ENCODE measurements around the gene SLC36A1. TPM values are rescaled to one million over a fixed set of nuclear protein-coding genes. Genes with fewer than 3 reads are reported as not detected.

Gene SLC36A1
- total RNA-seq, 4 donors from 2014 or later, result 4.5 to 7.5 (median 5.9) TPM

- Histone ChIP-seq H3K4me3 (replicated peaks in 1 of 3) (no peak overlapping the region), H3K27me3 (no peaks in the 10 kb centered on the region), H3K27ac (no peak overlapping the region), H3K36me3 (no peaks in the 10 kb centered on the region), H3K9me3 (no peaks in the 10 kb centered on the region), H3K4me1 (no peaks in the 10 kb centered on the region)
- WGBS, 2 donors, result 68 to 76% methylated on average over 2 of the region's 2 CpGs
- no peak for DNase-seq
- intact Hi-C loops (cut with DNase I), result no loop called here
- TF ChIP-seq CTCF (IDR thresholded peaks at IDR 0.05) (no peak), POLR2A (IDR thresholded peaks at IDR 0.05) (no peak)
Measured at GRCh38 chr5:151427258-151427657, 20.1 kb upstream of the SLC36A1 start.

GRCh38 chr5:151430731-151431130 lies 16.7 kb upstream of the SLC36A1 start:
- DNase-seq, result no peak
- intact Hi-C loops (cut with DNase I), result no loop called here

GRCh38 chr5:151431666-151432065 lies 15.7 kb upstream of the SLC36A1 start:
- Histone ChIP-seq H3K4me3 (replicated peaks in 1 of 3) (no peak overlapping the region), H3K4me1 (no peaks in the 10 kb centered on the region), H3K27me3 (no peaks in the 10 kb centered on the region), H3K36me3 (no peaks in the 10 kb centered on the region), H3K27ac (no peak overlapping the region), H3K9me3 (no peaks in the 10 kb centered on the region)
- intact Hi-C loops (cut with DNase I), result no loop called here
- DNase-seq, result no peak
- TF ChIP-seq POLR2A (IDR thresholded peaks at IDR 0.05), result no peak
- no peak for TF ChIP-seq CTCF (IDR thresholded peaks at IDR 0.05)
- WGBS, 2 donors, result 80 to 84% methylated on average over 6 of the region's 6 CpGs

More at GRCh38 chr5:151430731-151431130, 16.7 kb upstream of the SLC36A1 start:
- TF ChIP-seq CTCF (IDR thresholded peaks at IDR 0.05) (no peak), POLR2A (IDR thresholded peaks at IDR 0.05) (no peak)
- no peaks in the 10 kb centered on the region for H3K4me1 ChIP-seq
- no peaks in the 10 kb centered on the region for H3K36me3 ChIP-seq
- H3K27me3 ChIP-seq, result no peaks in the 10 kb centered on the region
- H3K4me3 ChIP-seq (replicated peaks in 1 of 3), result no peak overlapping the region
- H3K27ac ChIP-seq, result no peak overlapping the region
- WGBS, 2 donors, result 92 to 96% methylated on average over 1 of the region's 1 CpG
- H3K9me3 ChIP-seq, result no peaks in the 10 kb centered on the region

GRCh38 chr5:151432210-151432609 lies 15.2 kb upstream of the SLC36A1 start:
- Histone ChIP-seq H3K27ac (no peak overlapping the region), H3K36me3 (no peaks in the 10 kb centered on the region), H3K4me1 (no peaks in the 10 kb centered on the region), H3K9me3 (no peaks in the 10 kb centered on the region), H3K4me3 (replicated peaks in 1 of 3) (no peak overlapping the region), H3K27me3 (no peaks in the 10 kb centered on the region)
- intact Hi-C loops (cut with DNase I), result no loop called here
- TF ChIP-seq POLR2A (IDR thresholded peaks at IDR 0.05) (no peak), CTCF (IDR thresholded peaks at IDR 0.05) (no peak)
- DNase-seq, result no peak
- WGBS, 2 donors, result 93 to 96% methylated on average over 3 of the region's 3 CpGs

- TF ChIP-seq CTCF (IDR thresholded peaks at IDR 0.05) (no peak), POLR2A (IDR thresholded peaks at IDR 0.05) (no peak)
- no peaks in the 10 kb centered on the region for H3K36me3 ChIP-seq
- no peaks in the 10 kb centered on the region for H3K4me1 ChIP-seq
- no peaks in the 10 kb centered on the region for H3K27me3 ChIP-seq
- 89 to 93% methylated on average over 5 of the region's 5 CpGs for WGBS, 2 donors
- H3K9me3 ChIP-seq, result no peaks in the 10 kb centered on the region
- DNase-seq, result no peak
- H3K4me3 ChIP-seq (replicated peaks in 1 of 3), result no peak overlapping the region
- no peak overlapping the region for H3K27ac ChIP-seq
- intact Hi-C loops (cut with DNase I), result no loop called here
Measured at GRCh38 chr5:151434570-151435237, 12.7 kb upstream of the SLC36A1 start.

All from thyroid gland (tissue), 4 donors.